Suprapubic skin (tissue), 4 donors: ENCODE data around the gene PPP2R2C. TPM values are rescaled to one million over a fixed set of nuclear protein-coding genes. Genes with fewer than 3 reads are reported as not detected.

Source experiments
- DNase-seq, 2 donors: peaks; one replicate each; pipeline ENCODE4 v3.0.0-alpha.2; 2019; ENCODE audit warnings: low spot score in 2 of 2
- H3K27ac ChIP-seq: fragments of 200-600 bp; sonication (generic); one replicate; pipeline ENCODE4 v1.5.1; 2019
- H3K27me3 ChIP-seq: fragments of 200-600 bp; sonication (generic); one replicate; pipeline ENCODE4 v1.5.1; 2019
- H3K36me3 ChIP-seq: fragments of 200-600 bp; sonication (generic); one replicate; pipeline ENCODE4 v1.5.1; 2019
- H3K4me1 ChIP-seq: fragments of 200-600 bp; sonication (generic); one replicate; pipeline ENCODE4 v1.5.1; 2019
- H3K4me3 ChIP-seq: fragments of 200-600 bp; sonication (generic); one replicate; pipeline ENCODE4 v1.5.1; 2019; ENCODE audit warnings: mild to moderate bottlenecking
- H3K9me3 ChIP-seq: fragments of 200-600 bp; sonication (generic); one replicate; pipeline ENCODE4 v1.5.1; 2019
- CTCF ChIP-seq, 2 donors: fragments of 200-600 bp in 1 of 2; fragments of 450-650 bp in 1 of 2; sonication (generic) in 1 of 2; IDR thresholded peaks; one replicate each; pipeline ENCODE4 v1.5.1; 2016 to 2019; ENCODE audit warnings: antibody characterized with exemption in 2 of 2, mild to moderate bottlenecking in 1 of 2, moderate library complexity in 1 of 2
- EP300 ChIP-seq: sonication (generic); formaldehyde crosslinking; IDR thresholded peaks from one replicate; pipeline ENCODE4 v1.6.1; 2017; ENCODE audit warnings: antibody characterized with exemption
- POLR2A ChIP-seq, 2 donors: fragments of 450-650 bp; IDR thresholded peaks; one replicate each; pipeline ENCODE4 v1.6.1; 2017; ENCODE audit warnings: antibody characterized with exemption in 2 of 2, mild to moderate bottlenecking in 2 of 2, moderate library complexity in 2 of 2
- POLR2AphosphoS5 ChIP-seq, 3 donors: sonication (generic); formaldehyde crosslinking; IDR thresholded peaks; one replicate each; pipeline ENCODE4 v1.6.1; 2017; ENCODE audit warnings: antibody characterized with exemption in 3 of 3
- WGBS: methylation state at CpG from one replicate; pipeline ENCODE4 v1.1.5; 2018; 5-methylcytosine and 5-hydroxymethylcytosine counted together
- total RNA-seq, 4 donors: library from RNA; depleted of rRNA; stranded (reverse); fragments of >200 nt; gene quantifications; one replicate each; pipeline ENCODE4 v1.1.0, GENCODE V29; 2016

Gene PPP2R2C
- total RNA-seq, 4 donors from 2014 or later, result 42.5 to 81.5 (median 61.0) TPM

GRCh38 chr4:6403400-6403685 lies 69.1 kb downstream of the PPP2R2C start:
- Histone ChIP-seq H3K27me3 (peaks cover 55% of the 10 kb centered on the region), H3K4me1 (peaks cover 5% of the 10 kb centered on the region), H3K27ac (no peak overlapping the region), H3K9me3 (no peaks in the 10 kb centered on the region), H3K4me3 (no peak overlapping the region), H3K36me3 (no peaks in the 10 kb centered on the region)
- no peak for DNase-seq
- no peak for TF ChIP-seq POLR2AphosphoS5 (IDR thresholded peaks at IDR 0.05)
- TF ChIP-seq CTCF (IDR thresholded peaks at IDR 0.05), result no peak
- no peak for TF ChIP-seq EP300
- TF ChIP-seq POLR2A (IDR thresholded peaks at IDR 0.05), result no peak
- 33% methylated on average over 7 of the region's 7 CpGs for WGBS

- Histone ChIP-seq H3K9me3 (no peaks in the 10 kb centered on the region), H3K27ac (no peak overlapping the region), H3K27me3 (peaks cover 55% of the 10 kb centered on the region), H3K36me3 (no peaks in the 10 kb centered on the region), H3K4me1 (peaks cover 5% of the 10 kb centered on the region), H3K4me3 (no peak overlapping the region)
- 58% methylated on average over 15 of the region's 18 CpGs for WGBS
- TF ChIP-seq CTCF (IDR thresholded peaks at IDR 0.05) (no peak), EP300 (no peak), POLR2A (IDR thresholded peaks at IDR 0.05) (no peak), POLR2AphosphoS5 (IDR thresholded peaks at IDR 0.05) (no peak)
- no peak for DNase-seq
These were observed 69.6 kb downstream of the PPP2R2C start for GRCh38 chr4:6402566-6403399.

GRCh38 chr4:6401797-6402196 lies 70.6 kb downstream of the PPP2R2C start:
- DNase-seq, result no peak
- H3K27ac ChIP-seq, result no peak overlapping the region
- H3K27me3 ChIP-seq, result peaks cover 64% of the 10 kb centered on the region
- H3K4me1 ChIP-seq, result peaks cover 5% of the 10 kb centered on the region
- 92% methylated on average over 9 of the region's 9 CpGs for WGBS
- no peaks in the 10 kb centered on the region for H3K9me3 ChIP-seq
- TF ChIP-seq POLR2A (IDR thresholded peaks at IDR 0.05), result no peak
- TF ChIP-seq EP300, result no peak
- TF ChIP-seq POLR2AphosphoS5 (IDR thresholded peaks at IDR 0.05), result no peak
- TF ChIP-seq CTCF (IDR thresholded peaks at IDR 0.05), result no peak
- H3K4me3 ChIP-seq, result no peak overlapping the region
- H3K36me3 ChIP-seq, result no peaks in the 10 kb centered on the region

GRCh38 chr4:6396696-6397236 lies 75.6 kb downstream of the PPP2R2C start:
- no peaks in the 10 kb centered on the region for H3K4me1 ChIP-seq
- WGBS, result 62% methylated on average over 12 of the region's 12 CpGs
- H3K4me3 ChIP-seq, result no peak overlapping the region
- H3K27ac ChIP-seq, result no peak overlapping the region
- no peak for DNase-seq
- no peaks in the 10 kb centered on the region for H3K36me3 ChIP-seq
- H3K9me3 ChIP-seq, result no peaks in the 10 kb centered on the region
- peaks cover 29% of the 10 kb centered on the region for H3K27me3 ChIP-seq
- TF ChIP-seq POLR2AphosphoS5 (IDR thresholded peaks at IDR 0.05), result no peak

GRCh38 chr4:6395466-6396228 lies 76.8 kb downstream of the PPP2R2C start:
- Histone ChIP-seq H3K27me3 (peaks cover 24% of the 10 kb centered on the region), H3K9me3 (no peaks in the 10 kb centered on the region), H3K36me3 (no peaks in the 10 kb centered on the region), H3K4me1 (no peaks in the 10 kb centered on the region), H3K4me3 (no peak overlapping the region), H3K27ac (no peak overlapping the region)
- WGBS, result 54% methylated on average over 9 of the region's 17 CpGs
- TF ChIP-seq POLR2AphosphoS5 (IDR thresholded peaks at IDR 0.05) (no peak), POLR2A (IDR thresholded peaks at IDR 0.05) (no peak), EP300 (no peak), CTCF (IDR thresholded peaks at IDR 0.05) (no peak)
- DNase-seq, result no peak
